Astrocyte (in vitro differentiated cells and primary cell): ENCODE data around the gene IL4I1.

Experiments used
- CTCF ChIP-seq: IDR thresholded peaks from 2 replicates; pipeline ENCODE4 v1.5.1; 2011; ENCODE audit warnings: low read depth, mild to moderate bottlenecking, inconsistent platforms, low read length, moderate library complexity; ENCODE audit not compliant: insufficient read depth
- EZH2 ChIP-seq: IDR thresholded peaks from 2 replicates; pipeline ENCODE4 v1.6.1; 2012; ENCODE audit warnings: mild to moderate bottlenecking, low read length, inconsistent platforms; ENCODE audit not compliant: insufficient read depth

GRCh38 chr19:49887665-49888509 lies 8.8 kb downstream of the IL4I1 start:
- TF ChIP-seq CTCF (no peak), EZH2 (no peak)
